ENCODE data around the gene MRPL23. TPM values are rescaled to one million over a fixed set of nuclear protein-coding genes. Genes with fewer than 3 reads are reported as not detected.

The MRPL23 gene
- polyA plus RNA-seq, 1 donor (not counting 4 experiments of a cell fraction or from before 2014, with no cell fraction given): 68.2 TPM

GRCh38 chr11:1997755-1998154, 50.6 kb downstream of the MRPL23 start, which contains the start of gene H19:
Gene H19, minus strand, starts transcription at chr11:1997842.
- TF ChIP-seq CTCF (optimal IDR thresholded peaks at IDR 0.05 in 1 of 3, IDR thresholded peaks at IDR 0.05 in 1 of 3, conservative IDR thresholded peaks at IDR 0.05 in 1 of 3; ENCODE audit: extremely low read depth in 1 of 3, insufficient read depth in 2 of 3, low read length in 3 of 3): no peak
- no peak for TF ChIP-seq EZH2 (IDR thresholded peaks at IDR 0.05; ENCODE audit: low read length)
- Histone ChIP-seq H3K9me1 (ENCODE audit: control insufficient read depth, extremely low read depth, insufficient read depth, low read length) (no peaks in the 10 kb centered on the region), H3K36me3 (ENCODE audit: control insufficient read depth in 2 of 2, extremely low read depth in 1 of 2, insufficient read depth in 2 of 2, low read length in 2 of 2) (no peaks in the 10 kb centered on the region), H3K9ac (ENCODE audit: control insufficient read depth, extremely low read depth, insufficient read depth, low read length) (no peak within 1 kb of the TSS), H3K79me2 (ENCODE audit: control insufficient read depth, insufficient read depth, low read length) (no peaks in the 10 kb centered on the region), H3K4me3 (ENCODE audit: control insufficient read depth in 2 of 3, extremely low read depth in 1 of 3, insufficient read depth in 2 of 3, low read depth in 1 of 3, low read length in 3 of 3) (no peak within 1 kb of the TSS), H3K27me3 (ENCODE audit: control insufficient read depth, extremely low read depth, insufficient read depth, low read length) (no peaks in the 10 kb centered on the region), H2AFZ (ENCODE audit: control insufficient read depth, low read length) (no peak within 1 kb of the TSS), H3K4me1 (ENCODE audit: control insufficient read depth, extremely low read depth, insufficient read depth, low read length) (no peaks in the 10 kb centered on the region), H3K9me3 (ENCODE audit: control insufficient read depth, low read depth, low read length) (no peaks in the 10 kb centered on the region), H3K4me2 (ENCODE audit: control insufficient read depth, extremely low read depth, insufficient read depth, low read depth, low read length) (no peak within 1 kb of the TSS), H4K20me1 (ENCODE audit: control insufficient read depth, extremely low read depth, insufficient read depth, low read length) (no peaks in the 10 kb centered on the region), H3K27ac (ENCODE audit: control insufficient read depth, insufficient read depth, low read length) (no peak within 1 kb of the TSS)
- no peak for FAIRE-seq
- DNase-seq (ENCODE audit: low read depth, low spot score): no peak
- dilution Hi-C loops (cut with MboI; ENCODE audit: extremely low pct_ligation_motif_present, low sequenced_read_pairs): no loop called here

- Histone ChIP-seq H3K27me3 (ENCODE audit: control insufficient read depth, extremely low read depth, insufficient read depth, low read length) (no peaks in the 10 kb centered on the region), H3K4me1 (ENCODE audit: control insufficient read depth, extremely low read depth, insufficient read depth, low read length) (no peaks in the 10 kb centered on the region), H3K4me3 (ENCODE audit: control insufficient read depth in 2 of 3, extremely low read depth in 1 of 3, insufficient read depth in 2 of 3, low read depth in 1 of 3, low read length in 3 of 3) (no peak overlapping the region), H3K9ac (ENCODE audit: control insufficient read depth, extremely low read depth, insufficient read depth, low read length) (no peak overlapping the region), H3K9me1 (ENCODE audit: control insufficient read depth, extremely low read depth, insufficient read depth, low read length) (no peaks in the 10 kb centered on the region), H3K9me3 (ENCODE audit: control insufficient read depth, low read depth, low read length) (no peaks in the 10 kb centered on the region), H3K36me3 (ENCODE audit: control insufficient read depth in 2 of 2, extremely low read depth in 1 of 2, insufficient read depth in 2 of 2, low read length in 2 of 2) (no peaks in the 10 kb centered on the region), H3K79me2 (ENCODE audit: control insufficient read depth, insufficient read depth, low read length) (no peaks in the 10 kb centered on the region), H2AFZ (ENCODE audit: control insufficient read depth, low read length) (no peak overlapping the region), H3K4me2 (ENCODE audit: control insufficient read depth, extremely low read depth, insufficient read depth, low read depth, low read length) (no peak overlapping the region), H3K27ac (ENCODE audit: control insufficient read depth, insufficient read depth, low read length) (no peak overlapping the region), H4K20me1 (ENCODE audit: control insufficient read depth, extremely low read depth, insufficient read depth, low read length) (no peaks in the 10 kb centered on the region)
- no peak for TF ChIP-seq CTCF (optimal IDR thresholded peaks at IDR 0.05 in 1 of 3, IDR thresholded peaks at IDR 0.05 in 1 of 3, conservative IDR thresholded peaks at IDR 0.05 in 1 of 3; ENCODE audit: extremely low read depth in 1 of 3, insufficient read depth in 2 of 3, low read length in 3 of 3)
- TF ChIP-seq EZH2 (IDR thresholded peaks at IDR 0.05; ENCODE audit: low read length): no peak
- no peak for DNase-seq (ENCODE audit: low read depth, low spot score)
- no peak for FAIRE-seq
- dilution Hi-C loops (cut with MboI; ENCODE audit: extremely low pct_ligation_motif_present, low sequenced_read_pairs): no loop called here
Measured at GRCh38 chr11:1998290-1998689, 51.2 kb downstream of the MRPL23 start.

Measured in keratinocyte (primary cell).